PC-3 (cell line): Measurements from ENCODE around the gene FOXK1. TPM values are rescaled to one million over a fixed set of nuclear protein-coding genes. Genes with fewer than 3 reads are reported as not detected.

ENCODE experiments used
- ATAC-seq: fragments of 200-7000 bp; cut with Tn5 transposase; 2 replicates; pipeline ENCODE4 v1.9.1; 2020; ENCODE audit warnings: mild to moderate bottlenecking, moderate library complexity
- BruUV-seq: library from RNA; stranded (reverse); fragments of 400-500 nt; replicated peaks from 2 replicates; lab custom pipeline; 2021; lab: Mats Ljungman, UMichigan
- CTCF ChIA-PET: fragments of 300-600 bp; sonication (Branson Sonifier 250); formaldehyde crosslinking; loops from one replicate; lab custom pipeline; 2022; ENCODE audit warnings: antibody characterized with exemption; lab: Charles Lee
- POLR2A ChIA-PET: fragments of 300-600 bp; sonication (Branson Sonifier 250); formaldehyde crosslinking; loops from one replicate; lab custom pipeline; 2022; ENCODE audit warnings: antibody characterized with exemption; ENCODE audit not compliant: unreplicated experiment; lab: Charles Lee
- DNase-seq: peaks from one replicate; pipeline ENCODE4 v3.0.0-alpha.2; 2015
- H2AFZ ChIP-seq: fragments of 300-600 bp; sonication (generic); 2 replicates; pipeline ENCODE4 v1.6.0; 2016; ENCODE audit warnings: antibody characterized with exemption, low read length
- H3F3A ChIP-seq: fragments of 300-600 bp; sonication (generic); one replicate; pipeline ENCODE4 v1.6.0; 2017; ENCODE audit warnings: antibody characterized with exemption, low read length, control low read depth, mild to moderate bottlenecking; ENCODE audit not compliant: unreplicated experiment
- H3K27ac ChIP-seq: fragments of 300-600 bp; sonication (generic); 2 replicates; pipeline ENCODE4 v1.5.1; 2016; ENCODE audit warnings: mild to moderate bottlenecking, low read length
- H3K27me3 ChIP-seq: fragments of 300-600 bp; sonication (generic); 2 replicates; pipeline ENCODE4 v1.6.1; 2016; ENCODE audit warnings: low read length, mixed read lengths
- H3K36me3 ChIP-seq: fragments of 300-600 bp; sonication (generic); 2 replicates; pipeline ENCODE4 v1.6.1; 2016; ENCODE audit warnings: low read depth, mixed run types, low read length, mixed read lengths
- H3K4me1 ChIP-seq: fragments of 300-600 bp; sonication (generic); 2 replicates; pipeline ENCODE4 v1.5.1; 2016; ENCODE audit warnings: low read length; ENCODE audit not compliant: insufficient read depth
- H3K4me2 ChIP-seq: fragments of 300-600 bp; sonication (generic); 2 replicates; pipeline ENCODE4 v1.6.0; 2016; ENCODE audit warnings: low read length
- H3K4me3 ChIP-seq: fragments of 300-600 bp; sonication (generic); 2 replicates; pipeline ENCODE4 v1.5.1; 2016; ENCODE audit warnings: mild to moderate bottlenecking, low read length, mixed read lengths
- H3K79me2 ChIP-seq: fragments of 300-600 bp; sonication (generic); 2 replicates; pipeline ENCODE4 v1.6.1; 2017; ENCODE audit warnings: low read length, mixed read lengths
- H3K9ac ChIP-seq: fragments of 300-600 bp; sonication (generic); 2 replicates; pipeline ENCODE4 v1.6.0; 2016; ENCODE audit warnings: mild to moderate bottlenecking, low read length
- H3K9me2 ChIP-seq: fragments of 300-600 bp; sonication (generic); replicated peaks from 2 replicates; pipeline ENCODE4 v1.6.1; 2016; ENCODE audit warnings: mixed run types, low read length, mixed read lengths
- H3K9me3 ChIP-seq: fragments of 300-600 bp; sonication (generic); 2 replicates; pipeline ENCODE4 v1.6.1; 2016; ENCODE audit warnings: low read length, mixed read lengths
- H4K20me1 ChIP-seq: fragments of 300-600 bp; sonication (generic); 2 replicates; pipeline ENCODE4 v1.6.1; 2016; ENCODE audit warnings: low read length, mixed read lengths
- EZH2 ChIP-seq: fragments of 300-600 bp; sonication (generic); IDR thresholded peaks from one replicate; pipeline ENCODE4 v1.6.1; 2017; ENCODE audit warnings: antibody characterized with exemption, mild to moderate bottlenecking, low read length; ENCODE audit not compliant: unreplicated experiment
- EZH2phosphoT487 ChIP-seq: fragments of 300-600 bp; sonication (generic); IDR thresholded peaks from 2 replicates; pipeline ENCODE4 v1.6.1; 2018; ENCODE audit warnings: mild to moderate bottlenecking, antibody characterized with exemption, low read length, borderline replicate concordance
- intact Hi-C: fragments of 100-400 bp; cut with micrococcal nuclease; formaldehyde crosslinking; loops from 2 replicates; pipeline ENCODE4 v1.9.0; 2023
- total RNA-seq: library from RNA; depleted of rRNA; stranded (reverse); fragments of >200 nt; gene quantifications from 2 replicates; pipeline ENCODE4 v1.2.3, GENCODE V29; 2014
- TF ChIP-seq, protein P1 (sequence below): fragments of 300-600 bp; sonication (generic); conservative IDR thresholded peaks from 2 replicates; pipeline ENCODE4 v1.5.1; 2017; ENCODE audit warnings: antibody characterized with exemption, low read depth, mild to moderate bottlenecking, low read length

Gene FOXK1
- total RNA-seq, 1 experiment from 2014 or later: 13.2 TPM

DNA sequence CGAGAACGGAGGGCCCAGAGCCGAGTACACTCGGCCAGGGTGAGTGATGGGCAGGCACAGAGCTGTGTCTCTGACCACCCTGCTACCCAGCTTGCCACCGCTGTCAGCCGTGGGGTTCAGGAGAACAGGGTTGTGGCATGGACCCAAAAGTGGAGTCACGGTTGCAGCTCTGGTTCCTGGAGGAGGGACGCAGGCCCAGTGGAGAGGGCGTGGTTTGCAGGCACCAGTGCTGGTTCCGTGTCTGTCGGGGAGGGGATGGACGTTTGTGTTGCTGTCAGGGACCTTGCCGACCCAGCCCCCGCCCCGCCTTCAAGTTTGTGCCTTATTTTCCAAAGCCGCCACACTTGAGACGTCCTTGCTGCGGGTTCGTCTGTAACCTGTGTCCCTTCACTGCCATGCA lies 48.2 kb downstream of the FOXK1 start:
- DNase-seq (no peak), ATAC-seq (no peak)
- ChIA-PET CTCF (no interaction called here), POLR2A (no interaction called here)
- H4K20me1 ChIP-seq: no peaks in the 10 kb centered on the region
- no peaks in the 10 kb centered on the region for H3K27me3 ChIP-seq
- 0 out of 2 replicates have a peak, but pooled peaks cover 6% of the 10 kb centered on the region for H3K4me1 ChIP-seq
- H3K27ac ChIP-seq: no peak overlapping the region
- no peak overlapping the region for H3K4me3 ChIP-seq
- intact Hi-C loops: no loop called here
- no peaks in the 10 kb centered on the region for H3K36me3 ChIP-seq
- BruUV-seq: no TSS peak
- no peak overlapping the region for H2AFZ ChIP-seq
- no peaks in the 10 kb centered on the region for H3K9me2 ChIP-seq
- no peaks in the 10 kb centered on the region for H3F3A ChIP-seq
- TF ChIP-seq, protein P1, sequence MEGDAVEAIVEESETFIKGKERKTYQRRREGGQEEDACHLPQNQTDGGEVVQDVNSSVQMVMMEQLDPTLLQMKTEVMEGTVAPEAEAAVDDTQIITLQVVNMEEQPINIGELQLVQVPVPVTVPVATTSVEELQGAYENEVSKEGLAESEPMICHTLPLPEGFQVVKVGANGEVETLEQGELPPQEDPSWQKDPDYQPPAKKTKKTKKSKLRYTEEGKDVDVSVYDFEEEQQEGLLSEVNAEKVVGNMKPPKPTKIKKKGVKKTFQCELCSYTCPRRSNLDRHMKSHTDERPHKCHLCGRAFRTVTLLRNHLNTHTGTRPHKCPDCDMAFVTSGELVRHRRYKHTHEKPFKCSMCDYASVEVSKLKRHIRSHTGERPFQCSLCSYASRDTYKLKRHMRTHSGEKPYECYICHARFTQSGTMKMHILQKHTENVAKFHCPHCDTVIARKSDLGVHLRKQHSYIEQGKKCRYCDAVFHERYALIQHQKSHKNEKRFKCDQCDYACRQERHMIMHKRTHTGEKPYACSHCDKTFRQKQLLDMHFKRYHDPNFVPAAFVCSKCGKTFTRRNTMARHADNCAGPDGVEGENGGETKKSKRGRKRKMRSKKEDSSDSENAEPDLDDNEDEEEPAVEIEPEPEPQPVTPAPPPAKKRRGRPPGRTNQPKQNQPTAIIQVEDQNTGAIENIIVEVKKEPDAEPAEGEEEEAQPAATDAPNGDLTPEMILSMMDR: no peak
- no peak for TF ChIP-seq EZH2phosphoT487
- TF ChIP-seq EZH2: no peak
- no peak overlapping the region for H3K4me2 ChIP-seq
- no peaks in the 10 kb centered on the region for H3K9me3 ChIP-seq
- H3K9ac ChIP-seq: no peak overlapping the region
- peaks cover 45% of the 10 kb centered on the region for H3K79me2 ChIP-seq

- no peaks in the 10 kb centered on the region for H3K36me3 ChIP-seq
- H3F3A ChIP-seq: no peaks in the 10 kb centered on the region
- H3K4me2 ChIP-seq: no peak overlapping the region
- ChIA-PET CTCF (no interaction called here), POLR2A (no interaction called here)
- no peaks in the 10 kb centered on the region for H4K20me1 ChIP-seq
- peaks cover 41% of the 10 kb centered on the region for H3K79me2 ChIP-seq
- no TSS peak for BruUV-seq
- ATAC-seq (no peak), DNase-seq (no peak)
- H3K9ac ChIP-seq: no peak overlapping the region
- no peaks in the 10 kb centered on the region for H3K9me3 ChIP-seq
- H3K27ac ChIP-seq: no peak overlapping the region
- H3K4me1 ChIP-seq: no peaks in the 10 kb centered on the region
- intact Hi-C loops: no loop called here
- no peaks in the 10 kb centered on the region for H3K9me2 ChIP-seq
- no peaks in the 10 kb centered on the region for H3K27me3 ChIP-seq
- H3K4me3 ChIP-seq: no peak overlapping the region
- TF ChIP-seq, protein P1: no peak
- no peak overlapping the region for H2AFZ ChIP-seq
Measured at GRCh38 chr7:4730971-4731370, 48.9 kb downstream of the FOXK1 start.

- intact Hi-C loops: no loop called here
- no peaks in the 10 kb centered on the region for H3K9me3 ChIP-seq
- no peaks in the 10 kb centered on the region for H3K9me2 ChIP-seq
- POLR2A ChIA-PET: no interaction called here
- no peak overlapping the region for H3K27ac ChIP-seq
- H3F3A ChIP-seq: no peaks in the 10 kb centered on the region
- no peak overlapping the region for H3K4me2 ChIP-seq
- no TSS peak for BruUV-seq
- no peaks in the 10 kb centered on the region for H3K27me3 ChIP-seq
- no peaks in the 10 kb centered on the region for H4K20me1 ChIP-seq
- ATAC-seq (no peak), DNase-seq (no peak)
- no peak overlapping the region for H3K4me3 ChIP-seq
- H3K9ac ChIP-seq: no peak overlapping the region
- H3K36me3 ChIP-seq: no peaks in the 10 kb centered on the region
- CTCF ChIA-PET: no interaction called here
- no peak for TF ChIP-seq EZH2
- TF ChIP-seq, protein P1: no peak
- TF ChIP-seq EZH2phosphoT487: no peak
- H3K4me1 ChIP-seq: no peaks in the 10 kb centered on the region
- H3K79me2 ChIP-seq: peaks cover 36% of the 10 kb centered on the region
- H2AFZ ChIP-seq: no peak overlapping the region
Measured at GRCh38 chr7:4731803-4732202, 49.7 kb downstream of the FOXK1 start.
